ENCODE results near the gene RMDN2.

DNA sequence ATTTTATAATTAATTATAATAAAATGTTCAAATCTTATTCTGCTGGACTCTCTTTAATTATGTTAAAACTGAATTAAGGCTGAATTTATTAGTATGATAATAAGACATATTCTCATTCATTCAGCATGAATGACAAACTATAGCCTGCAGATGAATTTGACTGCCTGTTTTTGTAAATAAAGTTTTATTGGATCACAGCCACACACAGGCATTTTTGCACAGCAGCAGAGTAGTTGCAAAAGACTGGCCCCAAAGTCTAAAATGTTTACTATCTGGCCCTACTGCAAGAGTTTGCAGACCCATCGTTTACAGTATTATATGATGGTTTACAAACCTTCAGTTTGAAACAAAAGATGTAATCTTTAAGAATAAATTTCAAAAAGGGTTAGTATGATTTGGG is 58.6 kb downstream of the RMDN2 start:
- no peak for TF ChIP-seq POLR2A (IDR thresholded peaks at IDR 0.05; ENCODE audit: low read length)
- TF ChIP-seq GATA1 (IDR thresholded peaks at IDR 0.05; ENCODE audit: low read depth, low read length) = no peak
